ENCODE results near the gene UMODL1.

UMODL1 gene

DNA sequence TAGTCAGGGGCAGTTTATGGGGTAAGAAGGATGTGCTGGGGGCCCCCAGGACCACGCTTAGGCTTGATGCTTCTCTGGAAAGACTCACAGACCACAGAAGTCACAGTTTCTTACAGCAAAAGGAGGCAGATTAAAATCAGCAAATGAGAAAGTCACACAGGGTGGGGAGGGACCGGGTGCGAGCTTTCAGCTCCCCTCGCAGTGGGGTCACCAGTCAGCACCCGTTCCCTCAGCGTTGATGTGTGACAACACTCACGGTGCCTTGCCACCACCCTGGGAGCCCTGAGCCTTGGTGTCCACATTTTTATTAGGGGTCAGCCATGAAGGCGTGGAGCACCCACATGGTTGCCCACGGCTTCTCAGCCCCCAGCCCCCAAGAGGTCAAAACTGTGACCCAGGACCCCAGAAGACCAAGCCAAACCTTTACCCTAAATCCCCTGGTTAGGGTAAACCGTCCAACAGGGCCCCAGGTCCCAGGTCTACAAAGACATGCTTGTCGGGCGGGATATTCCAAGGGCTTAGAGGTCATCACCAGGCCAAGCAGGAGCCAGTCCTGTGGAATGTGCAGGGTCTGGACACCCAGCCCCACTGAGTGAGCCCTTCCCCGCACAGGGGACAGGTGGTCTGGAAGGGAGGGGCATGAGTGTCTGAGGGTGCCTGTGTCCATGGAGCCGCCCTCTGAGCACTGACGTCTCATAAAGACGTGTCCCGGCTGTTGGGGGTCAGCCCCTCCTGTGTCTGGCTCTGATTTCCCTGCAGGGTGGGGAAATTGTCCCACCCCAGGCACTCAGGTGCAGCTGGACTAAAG is 83.3 kb downstream of the UMODL1 start:
- no peak for DNase-seq

DNA sequence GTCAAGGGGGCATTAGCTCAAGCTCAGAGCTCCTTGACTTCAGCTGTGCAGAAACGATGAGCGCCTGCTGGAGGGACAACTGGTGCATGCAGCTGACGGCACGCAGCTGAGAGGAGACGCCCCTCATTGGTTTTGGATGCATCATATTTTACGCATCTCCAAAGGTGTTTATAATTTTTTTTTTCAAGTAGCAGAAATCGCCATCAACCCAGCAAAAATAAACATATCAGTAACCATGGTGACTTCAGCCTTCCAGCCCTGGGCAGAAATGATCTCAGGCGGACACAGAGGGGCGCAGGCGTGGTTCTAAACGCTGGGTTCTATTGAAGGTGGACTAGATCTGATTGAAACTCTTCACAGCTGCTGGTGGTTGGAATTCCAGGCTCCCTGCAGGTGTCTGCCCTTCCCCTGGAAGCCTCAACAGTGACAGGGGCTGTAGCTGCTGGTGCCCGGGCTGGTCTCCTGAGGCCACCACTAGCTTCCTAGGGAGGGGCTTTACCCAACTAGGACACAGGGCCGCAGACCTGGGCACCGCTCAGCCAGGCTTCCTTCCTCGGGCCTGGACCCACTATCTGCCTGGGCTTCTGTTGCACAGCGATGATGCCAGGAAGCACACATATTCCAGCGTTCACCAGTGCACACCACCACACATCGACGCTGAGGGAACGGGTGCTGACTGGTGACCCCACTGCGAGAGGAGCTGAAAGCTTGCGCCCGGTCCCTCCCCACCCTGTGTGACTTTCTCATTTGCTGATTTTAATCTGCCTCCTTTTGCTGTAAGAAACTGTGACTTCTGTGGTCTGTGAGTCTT is 84.1 kb downstream of the UMODL1 start:
- DNase-seq = no peak

DNA sequence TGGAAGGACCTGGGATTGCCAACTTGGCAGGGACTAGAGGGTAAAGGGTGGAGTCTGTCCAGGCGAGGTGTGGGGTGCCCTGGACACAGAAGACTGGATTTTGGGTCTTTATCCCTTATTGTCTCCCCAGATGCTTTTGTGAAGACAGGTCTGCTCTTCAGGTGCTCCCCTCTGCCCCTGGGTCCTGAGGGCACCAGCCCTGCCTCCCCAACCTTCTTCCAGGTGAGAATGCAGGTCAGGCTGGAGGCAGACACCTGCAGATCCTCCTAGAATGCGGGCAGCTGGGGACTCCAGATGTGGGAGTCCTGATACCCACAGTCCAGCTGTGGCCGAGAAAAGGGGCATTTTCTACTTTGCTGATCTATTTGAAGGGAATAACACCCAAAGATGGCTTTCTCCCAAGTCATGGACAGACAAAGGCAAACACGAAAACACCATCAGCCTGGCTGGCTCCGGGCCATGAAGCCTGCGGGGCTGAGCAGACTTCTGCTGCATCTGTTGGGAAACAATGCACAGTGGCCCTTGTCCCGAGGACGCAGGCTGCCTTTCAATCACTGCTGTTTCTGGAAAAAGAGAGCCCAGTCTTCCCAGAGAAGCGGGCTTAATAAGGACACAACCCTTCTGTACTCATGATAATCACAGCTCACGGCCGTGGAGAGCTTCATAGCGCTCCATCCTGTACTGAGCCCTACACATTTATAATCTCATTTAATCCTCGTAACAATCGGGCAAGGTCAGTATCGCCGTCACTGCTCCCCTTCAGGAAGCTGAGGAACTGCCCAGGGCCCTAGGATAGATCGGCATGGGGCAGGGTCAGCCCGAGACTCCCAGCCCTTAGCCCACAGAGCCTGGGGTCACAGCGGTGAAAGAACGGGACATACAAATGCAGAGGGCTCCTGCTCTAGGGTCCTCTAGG is 85.8 kb downstream of the UMODL1 start:
- no peak for DNase-seq

DNA sequence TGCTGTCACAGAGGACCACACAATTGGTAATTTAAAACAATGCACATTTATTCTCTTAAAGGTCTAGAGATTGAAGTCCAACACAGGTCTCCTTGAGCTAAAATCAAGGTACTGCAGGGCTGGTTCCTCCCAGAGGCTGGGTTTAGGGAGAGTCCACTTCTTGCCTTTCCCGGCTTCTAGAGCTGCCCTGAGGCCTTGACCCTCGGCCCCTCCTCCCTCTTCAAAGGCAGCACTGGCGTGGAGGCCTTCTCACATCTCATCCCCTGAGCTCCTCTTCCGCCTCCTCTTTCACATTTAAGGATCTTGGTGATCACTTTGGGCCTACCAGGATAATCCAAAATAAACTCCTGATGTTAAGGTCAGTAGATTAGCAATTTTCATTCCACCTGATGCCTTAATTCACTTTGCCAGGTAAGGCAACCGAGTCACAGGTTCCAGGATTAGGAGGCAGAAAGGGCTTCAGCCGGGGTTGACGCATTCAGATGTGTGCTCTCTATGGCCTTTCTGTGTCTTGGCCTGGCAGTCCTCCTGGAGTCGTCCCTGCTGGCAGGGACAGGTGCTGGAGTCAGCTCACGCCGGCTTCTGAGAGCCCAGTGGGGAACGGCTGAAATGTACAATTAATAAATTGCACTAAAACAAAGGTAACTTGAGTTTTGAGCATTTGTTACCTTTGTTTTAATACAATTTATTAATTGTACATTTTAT is 86.6 kb downstream of the UMODL1 start:
- no peak for DNase-seq

DNA sequence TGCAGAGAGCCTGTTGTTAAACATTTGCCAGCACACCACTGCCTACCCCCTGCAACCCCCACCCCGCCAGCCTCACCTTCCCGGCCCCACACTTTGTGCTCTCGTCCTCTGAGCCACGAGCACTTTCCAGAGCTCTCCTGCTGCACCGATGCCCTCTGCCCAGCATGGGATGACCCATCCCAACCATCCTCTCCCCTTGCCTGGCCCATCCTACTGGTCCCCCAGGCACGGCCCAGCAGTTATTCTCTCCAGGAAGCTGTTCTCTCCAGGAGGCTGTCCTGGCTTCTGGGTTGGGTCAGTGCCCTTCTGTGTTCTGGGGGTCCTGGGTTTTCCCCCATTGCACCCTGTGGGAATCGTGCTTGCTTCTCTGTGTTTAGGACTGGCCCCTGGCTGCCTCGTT is 87.7 kb downstream of the UMODL1 start:
- no peak for DNase-seq

DNA sequence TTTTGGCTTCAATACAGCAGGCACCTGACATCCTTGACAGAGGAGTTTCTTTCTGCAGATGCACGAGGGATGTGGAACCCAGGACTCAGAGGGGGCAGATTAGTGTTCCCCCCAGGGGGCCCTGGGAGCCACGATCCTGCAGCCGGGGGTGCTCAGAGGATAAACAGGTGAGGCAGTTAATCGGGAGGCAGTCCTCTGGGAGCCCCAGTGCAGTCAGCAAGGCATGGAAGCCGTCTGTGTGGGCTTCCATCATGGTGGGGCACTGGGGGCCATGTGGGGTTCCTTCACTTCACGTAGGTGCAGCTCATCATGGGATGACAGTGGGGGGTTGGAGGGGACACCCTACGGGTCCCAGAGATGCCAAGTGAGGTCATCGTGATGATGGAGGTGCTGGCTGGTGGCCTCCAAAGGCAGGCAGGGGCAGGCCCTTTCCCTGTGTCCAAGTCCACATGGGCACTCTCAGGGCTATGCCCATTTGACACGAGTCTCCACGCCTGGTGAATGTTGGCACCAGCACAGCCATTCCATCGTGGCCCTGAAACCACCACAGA is 88.5 kb downstream of the UMODL1 start:
- DNase-seq = no peak

DNA sequence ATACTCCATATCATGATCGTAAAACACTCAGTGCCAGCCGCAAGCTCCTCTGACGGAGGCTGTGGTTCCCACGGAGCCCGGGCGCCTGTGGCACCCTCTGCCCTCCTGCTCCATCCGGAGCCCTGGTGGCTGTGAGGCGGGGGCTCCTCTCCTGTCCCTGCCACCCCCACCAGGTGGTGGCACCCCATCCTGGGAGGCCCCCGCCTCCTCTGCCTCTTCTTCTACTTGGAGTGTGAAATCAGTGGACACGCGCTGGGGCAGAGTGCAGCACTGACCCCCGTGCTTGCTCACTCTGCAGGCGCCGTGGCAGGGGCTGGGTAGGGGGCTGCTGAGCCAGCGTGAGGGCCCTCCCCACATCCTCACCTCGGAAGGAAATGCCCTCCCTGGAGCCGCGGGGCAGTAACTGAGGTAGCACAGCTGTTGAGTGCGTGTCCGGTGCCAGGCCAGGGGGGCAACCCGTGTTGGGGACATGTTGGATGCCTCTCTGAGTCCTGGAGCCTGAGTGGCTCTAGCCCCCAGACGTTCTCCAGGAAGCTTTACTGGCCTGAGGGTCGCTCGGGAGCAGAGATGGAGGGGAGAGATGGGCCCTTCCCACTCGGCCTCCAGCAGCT is 89.1 kb downstream of the UMODL1 start:
- no peak for DNase-seq

DNA sequence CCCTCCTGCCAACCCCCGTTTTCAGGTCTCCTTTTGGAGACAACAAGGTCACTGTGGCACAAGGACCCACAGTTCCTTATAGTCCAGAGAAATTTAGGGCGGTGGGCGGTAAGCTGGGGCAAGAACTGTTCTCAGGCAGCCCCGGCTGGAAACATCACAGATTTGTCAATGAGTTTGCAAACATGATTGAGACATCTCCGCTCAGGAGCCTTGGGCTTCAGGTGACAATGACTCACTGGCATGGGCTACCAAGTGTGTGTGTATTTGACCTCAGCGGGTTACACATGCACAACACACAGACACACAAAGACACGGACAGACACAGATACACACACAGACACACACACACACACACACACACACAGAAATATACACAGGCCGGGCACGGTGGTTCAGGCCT is 89.6 kb downstream of the UMODL1 start:
- DNase-seq = no peak

DNA sequence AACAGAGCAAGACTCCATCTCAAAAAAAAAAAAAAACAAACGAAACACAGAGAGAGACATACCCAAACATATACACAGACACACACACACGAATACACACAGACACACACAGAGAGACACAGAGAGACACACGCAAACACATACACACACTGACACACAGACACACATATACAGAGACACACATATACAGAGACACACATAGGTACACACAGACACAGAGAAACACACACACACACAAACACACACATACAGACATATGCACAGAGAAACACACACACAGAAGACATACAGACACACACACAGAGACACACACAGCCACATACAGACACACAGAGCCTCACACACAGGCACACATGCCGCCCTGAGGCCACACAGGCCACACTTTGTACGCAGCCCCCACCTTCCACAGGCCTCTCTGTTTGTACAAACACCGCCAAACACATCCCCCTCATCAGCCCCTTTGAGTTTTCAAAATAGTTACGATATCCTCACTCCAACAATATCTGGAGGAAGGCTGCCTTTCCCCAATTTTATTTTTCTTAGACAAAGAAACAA is 90.4 kb downstream of the UMODL1 start:
- no peak for DNase-seq

DNA sequence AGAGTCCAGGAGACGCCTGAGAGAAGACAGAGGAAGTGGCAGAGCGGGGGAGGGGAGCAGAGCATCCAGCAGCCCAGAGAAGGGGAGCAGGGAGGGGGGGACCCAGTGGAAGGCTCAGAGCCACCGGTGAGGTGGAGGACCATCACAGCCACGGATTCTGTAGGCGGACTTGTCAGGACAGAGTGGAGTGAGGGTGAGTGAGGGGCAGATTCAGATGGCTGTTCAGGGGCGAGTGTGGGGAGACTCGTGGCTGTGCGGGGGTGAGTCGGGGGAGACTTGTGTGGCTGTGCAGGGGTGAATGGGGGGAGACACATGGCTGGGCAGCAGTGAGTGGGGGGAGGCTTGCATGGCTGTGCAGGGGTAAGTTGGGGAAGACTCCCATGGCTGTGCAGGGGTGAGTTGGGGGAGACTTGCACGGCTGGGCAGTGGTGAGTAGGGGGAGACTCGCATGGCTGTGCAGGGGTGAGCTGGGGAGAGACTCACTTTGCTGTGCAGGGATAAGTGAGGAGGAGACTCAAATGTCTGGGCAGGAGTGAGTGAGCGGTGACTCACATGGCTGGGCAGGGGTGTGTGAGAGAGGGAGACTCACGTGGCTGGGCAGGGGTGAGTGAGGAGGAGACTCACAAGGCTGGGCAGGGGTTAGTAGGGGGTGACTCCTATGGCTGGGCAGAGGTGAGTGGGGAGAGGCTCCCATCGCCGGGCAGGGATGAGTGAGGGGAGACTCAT is 91.0 kb downstream of the UMODL1 start:
- DNase-seq = peak; percentile 49

DNA sequence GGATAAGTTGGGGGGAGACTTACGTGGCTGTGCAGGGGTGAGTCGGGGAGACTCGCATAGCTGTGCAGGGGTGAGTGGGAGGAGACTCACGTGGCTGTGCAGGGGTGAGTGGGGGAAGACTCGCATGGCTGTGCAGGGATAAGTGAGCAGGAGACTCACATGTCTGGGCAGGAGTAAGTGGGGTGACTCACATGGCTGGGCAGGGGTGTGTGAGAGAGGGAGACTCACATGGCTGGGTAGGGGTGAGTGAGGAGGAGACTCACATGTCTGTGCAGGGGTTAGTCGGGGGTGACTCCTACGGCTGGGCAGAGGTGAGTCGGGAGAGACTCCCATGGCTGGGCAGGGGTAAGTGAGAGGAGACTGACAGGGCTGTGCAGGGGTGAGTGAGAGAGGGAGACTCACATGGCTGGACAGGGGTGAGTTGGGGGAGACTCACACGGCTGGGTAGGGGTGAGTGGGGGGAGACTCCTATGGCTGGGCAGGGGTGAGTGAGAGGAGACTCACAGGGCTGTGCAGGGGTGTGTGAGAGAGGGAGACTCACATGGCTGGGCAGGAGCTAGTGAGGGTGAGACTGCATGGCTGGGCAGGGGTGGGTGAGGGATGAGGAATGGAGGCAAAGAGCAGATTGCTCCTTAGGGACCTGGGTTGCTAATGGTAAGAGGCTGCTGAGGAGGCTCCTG is 91.9 kb downstream of the UMODL1 start:
- peak; percentile 32 for DNase-seq

DNA sequence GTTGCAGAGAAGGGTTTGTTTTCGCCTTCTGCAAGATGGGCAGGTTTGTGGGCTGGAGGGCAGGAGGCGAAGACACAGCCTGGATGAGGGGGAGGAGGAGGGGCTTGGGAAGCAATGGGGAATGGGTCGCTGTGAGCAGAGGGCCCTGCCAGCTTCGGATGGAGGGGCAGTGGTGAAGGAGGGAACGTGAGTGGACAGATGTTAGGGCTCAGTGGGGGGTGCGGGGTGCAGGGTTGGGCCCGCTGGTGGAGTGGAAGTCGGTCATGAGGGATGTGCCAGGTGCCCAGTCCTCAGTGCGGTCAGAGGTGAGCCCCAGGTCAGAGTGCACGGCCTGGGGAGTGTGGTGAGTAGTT is 92.4 kb downstream of the UMODL1 start:
- DNase-seq = no peak

DNA sequence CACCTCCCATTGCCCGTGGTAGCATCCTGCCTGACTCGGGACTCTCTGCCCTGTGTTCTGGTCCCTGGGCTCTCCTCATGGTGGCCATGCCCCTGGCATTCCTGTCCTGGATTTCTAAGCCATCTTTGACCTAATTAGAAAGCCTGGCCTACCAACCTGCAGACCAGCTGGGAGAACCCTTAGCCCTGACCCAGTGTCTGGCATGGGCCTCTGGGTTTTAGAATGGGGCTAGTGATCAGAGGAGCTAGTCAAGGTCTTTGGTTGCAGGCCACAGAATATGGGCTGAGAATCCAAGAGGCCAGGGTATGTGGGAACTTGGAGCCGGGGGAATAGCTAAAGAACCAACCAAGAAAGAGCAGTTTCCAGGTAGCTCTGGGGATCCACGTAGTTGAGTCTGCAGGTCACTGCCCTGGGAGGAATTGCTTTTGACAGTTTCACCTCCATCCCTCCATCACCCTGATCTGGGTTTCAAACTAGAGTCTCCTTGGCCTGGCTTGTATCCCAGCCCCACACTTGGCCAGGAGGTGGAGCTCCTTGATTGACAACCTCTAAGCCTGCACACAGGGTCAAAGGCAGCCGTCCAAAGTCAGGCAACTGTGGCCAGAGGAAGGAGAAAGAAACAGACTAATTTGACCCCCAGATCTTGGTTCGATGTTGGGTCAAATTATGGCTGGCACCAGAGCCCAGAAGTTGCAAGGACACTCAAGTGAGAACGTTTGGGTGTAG is 93.1 kb downstream of the UMODL1 start:
- peak; percentile 49 for DNase-seq

DNA sequence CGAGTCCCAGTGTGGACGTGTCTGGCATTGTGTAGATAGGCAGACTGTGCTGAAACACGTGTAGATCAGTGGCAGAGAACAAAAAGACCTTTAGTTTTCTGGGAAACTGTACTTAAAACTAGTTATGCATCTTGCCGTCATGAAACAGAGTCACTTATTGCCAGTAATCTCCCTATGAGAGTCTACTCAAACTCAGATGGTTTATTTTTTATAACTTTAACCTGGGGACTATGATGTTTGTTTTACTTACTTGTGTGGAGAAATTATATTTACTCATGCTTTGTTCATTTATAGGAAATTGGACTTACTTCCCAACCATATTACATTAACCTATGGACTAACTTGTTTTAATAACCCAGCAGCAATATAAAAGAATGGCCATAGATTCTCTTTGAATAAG is 93.7 kb downstream of the UMODL1 start:
- DNase-seq = no peak

DNA sequence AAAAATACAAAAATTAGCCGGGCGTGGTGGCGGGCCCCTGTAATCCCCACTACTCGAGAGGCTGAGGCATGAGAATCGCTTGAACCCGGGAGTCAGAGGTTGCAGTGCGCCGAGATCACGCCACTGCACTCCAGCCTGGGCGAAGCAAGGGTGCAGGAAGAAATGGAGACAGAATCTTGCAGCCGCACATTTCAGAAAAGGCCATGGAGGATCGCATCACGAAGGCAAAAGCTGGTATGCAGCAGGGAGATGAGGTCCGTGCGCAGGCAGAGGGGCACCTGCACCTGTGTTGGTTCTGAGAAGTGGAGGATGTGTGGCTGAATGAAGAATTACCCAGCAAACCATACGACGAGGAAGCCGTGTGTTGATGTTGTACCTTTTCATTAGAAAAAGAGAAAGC is 94.8 kb downstream of the UMODL1 start:
- no peak for DNase-seq

DNA sequence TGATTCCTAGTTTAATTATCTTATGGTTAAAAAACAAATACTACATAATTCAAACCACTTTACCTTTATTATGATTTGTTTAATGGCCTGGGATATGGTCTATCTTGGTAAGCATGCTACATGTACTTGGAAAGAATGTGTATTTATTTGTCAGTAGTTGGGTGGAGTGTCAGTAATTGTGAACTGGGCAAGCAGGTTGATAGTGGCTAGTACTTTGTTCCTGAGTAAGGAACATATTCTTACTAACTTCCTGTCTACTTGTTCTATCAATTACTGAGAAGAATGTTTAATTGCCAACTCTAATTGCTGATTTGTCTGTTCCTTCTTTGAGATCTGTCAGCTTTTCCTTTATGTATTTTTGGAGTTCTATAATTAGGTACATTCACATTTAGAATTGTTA is 98.6 kb downstream of the UMODL1 start:
- DNase-seq = no peak

DNA sequence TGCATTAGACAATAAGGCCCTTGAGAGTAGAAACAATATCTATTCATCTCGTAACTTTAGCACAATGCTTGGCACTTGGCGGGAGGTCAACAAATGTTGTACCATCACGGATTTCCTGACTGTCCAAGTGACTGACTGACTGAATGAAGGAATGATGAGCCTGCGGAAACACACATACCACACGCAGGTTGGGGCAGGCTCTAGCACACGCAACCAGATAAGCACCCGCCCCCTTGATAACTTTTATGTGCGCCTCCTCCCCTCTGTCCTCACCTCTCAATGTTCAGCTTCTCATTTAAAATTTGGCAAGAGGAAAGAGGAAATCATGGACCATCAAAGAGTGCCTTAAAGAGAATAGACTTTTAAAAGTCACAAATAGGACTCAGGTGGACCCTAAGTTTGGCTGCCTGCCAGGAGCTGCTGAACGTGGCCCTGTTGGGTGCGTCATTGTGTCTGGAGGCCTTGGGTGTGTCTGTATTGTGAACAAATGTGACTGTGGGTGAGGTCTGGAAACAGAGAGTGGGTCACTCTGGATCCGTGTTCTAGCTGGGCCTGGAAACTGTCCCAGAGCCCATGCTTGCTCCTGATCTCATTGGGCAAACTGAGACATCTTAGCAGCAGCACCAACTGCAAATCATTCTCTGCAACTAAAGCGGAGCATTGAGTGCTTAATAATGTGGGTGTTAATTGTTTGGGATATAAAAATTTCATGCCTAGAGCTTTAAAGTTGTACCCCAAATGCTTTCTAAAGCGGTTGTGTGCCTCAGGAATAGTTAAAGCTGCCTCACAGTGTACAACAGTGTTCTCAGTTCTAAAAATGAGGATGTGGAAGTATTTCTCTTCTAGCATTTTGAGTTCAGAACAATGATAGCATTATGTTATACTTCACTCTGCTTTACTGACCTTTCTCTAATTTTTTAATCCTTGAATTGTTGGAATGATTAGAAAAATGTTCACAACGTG is 100.3 kb downstream of the UMODL1 start:
- DNase-seq = no peak
